Stimulated activated CD8-positive, alpha-beta memory T cell treated with anti-CD3 and anti-CD28 coated beads, Interleukin-7, amount 100 ng/mL, for 4 hours (primary cell): ENCODE results near the gene PHKB.

Source experiments
- DNase-seq, 2 donors: peaks; one replicate each; pipeline ENCODE4 v3.0.0-alpha.2; 2020; ENCODE audit warnings: low read depth in 2 of 2

PHKB gene

GRCh38 chr16:47568351-47568750 is 107.2 kb downstream of the PHKB start:
- no peak for DNase-seq

- DNase-seq = no peak
These were observed 109.9 kb downstream of the PHKB start for GRCh38 chr16:47571049-47571448.

GRCh38 chr16:47571711-47572110 is 110.6 kb downstream of the PHKB start:
- DNase-seq = no peak

- no peak for DNase-seq
These were observed 113.2 kb downstream of the PHKB start for GRCh38 chr16:47574091-47575054.

GRCh38 chr16:47577029-47577428 is 115.9 kb downstream of the PHKB start:
- DNase-seq = no peak

- DNase-seq = no peak
These were observed 116.9 kb downstream of the PHKB start for GRCh38 chr16:47578033-47578432.

- no peak for DNase-seq
These were observed 117.4 kb downstream of the PHKB start for GRCh38 chr16:47578573-47578972.

GRCh38 chr16:47581114-47581513 is 120.0 kb downstream of the PHKB start:
- DNase-seq = no peak

- no peak for DNase-seq
These were observed 123.5 kb downstream of the PHKB start for GRCh38 chr16:47584464-47585225.

- DNase-seq = no peak
These were observed 125.0 kb downstream of the PHKB start for GRCh38 chr16:47586121-47586520.

GRCh38 chr16:47590472-47590871 is 129.3 kb downstream of the PHKB start:
- no peak for DNase-seq

- no peak for DNase-seq
These were observed 131.1 kb downstream of the PHKB start for GRCh38 chr16:47592232-47592631.

- no peak for DNase-seq
These were observed 138.4 kb downstream of the PHKB start for GRCh38 chr16:47599512-47599911.

GRCh38 chr16:47600376-47600775 is 139.2 kb downstream of the PHKB start:
- DNase-seq = no peak

GRCh38 chr16:47604306-47604705 is 143.2 kb downstream of the PHKB start:
- no peak for DNase-seq

GRCh38 chr16:47611042-47611441 is 149.9 kb downstream of the PHKB start:
- no peak for DNase-seq

- no peak for DNase-seq
These were observed 150.8 kb downstream of the PHKB start for GRCh38 chr16:47611848-47612493.

- no peak for DNase-seq
These were observed 151.6 kb downstream of the PHKB start for GRCh38 chr16:47612711-47613110.

GRCh38 chr16:47613251-47613650 is 152.1 kb downstream of the PHKB start:
- DNase-seq = no peak

GRCh38 chr16:47617732-47618131 is 156.6 kb downstream of the PHKB start:
- no peak for DNase-seq

- DNase-seq = no peak
These were observed 161.5 kb downstream of the PHKB start for GRCh38 chr16:47622451-47623176.

GRCh38 chr16:47624563-47624962 is 163.4 kb downstream of the PHKB start:
- no peak for DNase-seq
